ENCODE data around the gene SPATA20. TPM values are rescaled to one million over a fixed set of nuclear protein-coding genes. Genes with fewer than 3 reads are reported as not detected.

SPATA20 gene
- total RNA-seq (2022; extraction: Qiagen RNA extraction; ENCODE audit: low read depth), result 53.1 to 95.8 TPM (median 80.4 TPM) in 5 replicates

DNA sequence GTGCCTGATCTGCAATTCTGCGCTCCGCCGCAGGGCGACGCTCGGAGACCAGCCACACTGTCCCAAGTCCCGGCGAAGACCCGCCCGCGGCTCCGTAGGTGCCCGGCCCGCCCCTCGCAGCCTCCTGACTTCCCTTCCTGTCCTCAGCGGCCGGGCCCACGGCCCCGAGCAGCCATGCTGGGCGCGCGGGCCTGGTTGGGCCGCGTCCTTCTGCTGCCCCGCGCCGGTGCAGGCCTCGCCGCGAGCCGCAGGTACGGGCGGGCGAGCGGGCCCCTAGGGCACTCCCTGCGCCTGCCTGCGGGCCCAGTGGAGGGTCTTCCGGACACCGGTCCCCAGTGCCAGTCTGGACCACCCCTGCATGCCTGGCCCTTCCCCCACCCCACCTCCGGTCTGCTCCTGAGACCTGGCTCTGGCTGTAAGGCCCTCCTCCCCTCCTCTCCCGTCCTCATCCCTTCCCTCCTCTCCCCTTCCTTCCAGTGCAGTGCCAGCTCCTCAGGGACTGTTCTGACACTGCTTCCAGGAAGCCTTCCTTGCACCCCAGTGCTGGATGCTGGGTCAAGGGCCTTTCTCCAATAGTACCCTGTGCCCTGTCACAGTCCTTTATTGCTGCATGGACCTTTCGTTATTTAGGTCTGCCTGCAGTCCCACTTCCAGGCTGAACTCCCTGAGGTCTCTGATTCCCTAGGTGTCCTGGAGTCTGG lies at the start of gene SPATA20:
SPATA20 (plus strand) TSS at position 140 of the 701 bp plus-strand sequence; CDS start at position 175, 35 bp downstream.

DNA sequence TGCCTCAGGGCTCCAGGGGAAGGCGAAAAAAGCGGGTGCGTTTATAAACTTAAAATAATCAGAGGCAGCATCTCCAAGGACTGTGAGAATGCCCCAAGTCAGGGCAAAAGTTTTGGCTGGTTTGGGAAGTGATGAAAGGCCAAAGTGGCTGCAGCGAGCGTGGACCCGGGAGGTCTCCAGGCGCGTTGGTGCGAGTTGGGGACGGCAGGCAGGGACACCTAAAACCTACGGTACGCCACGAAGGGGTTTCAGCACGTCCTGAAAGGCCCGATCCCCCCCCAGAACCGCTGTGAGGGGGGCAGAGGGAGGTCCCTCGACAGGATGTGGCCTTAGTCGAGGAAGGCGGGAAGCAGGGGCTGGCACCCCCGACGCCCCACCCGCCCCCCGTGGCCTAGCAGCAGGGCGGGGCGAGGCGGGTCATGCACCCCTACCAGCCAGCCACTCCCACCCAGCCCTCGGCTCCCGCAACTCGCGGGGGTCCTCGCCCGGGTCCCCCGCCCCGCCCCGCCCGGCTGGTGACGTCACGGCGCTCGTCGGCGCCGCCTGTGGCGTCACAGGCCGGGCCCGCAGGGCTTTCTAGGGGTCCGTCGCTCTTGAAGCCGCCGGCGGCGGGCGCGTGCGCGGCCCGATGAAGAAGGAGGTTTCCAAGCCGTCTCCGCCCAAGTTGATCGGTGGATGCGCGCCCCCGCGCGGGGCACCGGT lies 39.0 kb upstream of the SPATA20 start, which contains the start of gene MYCBPAP:
MYCBPAP (plus strand) TSS at position 569 of the 702 bp plus-strand sequence. CDS start 236 bp downstream, outside the sequence.

GRCh38 chr17:50532452-50533024 lies 14.4 kb upstream of the SPATA20 start, which contains the start of gene EPN3:
EPN3 (plus strand) TSS chr17:50532735; CDS start chr17:50536557, 3,822 bp downstream.

DNA sequence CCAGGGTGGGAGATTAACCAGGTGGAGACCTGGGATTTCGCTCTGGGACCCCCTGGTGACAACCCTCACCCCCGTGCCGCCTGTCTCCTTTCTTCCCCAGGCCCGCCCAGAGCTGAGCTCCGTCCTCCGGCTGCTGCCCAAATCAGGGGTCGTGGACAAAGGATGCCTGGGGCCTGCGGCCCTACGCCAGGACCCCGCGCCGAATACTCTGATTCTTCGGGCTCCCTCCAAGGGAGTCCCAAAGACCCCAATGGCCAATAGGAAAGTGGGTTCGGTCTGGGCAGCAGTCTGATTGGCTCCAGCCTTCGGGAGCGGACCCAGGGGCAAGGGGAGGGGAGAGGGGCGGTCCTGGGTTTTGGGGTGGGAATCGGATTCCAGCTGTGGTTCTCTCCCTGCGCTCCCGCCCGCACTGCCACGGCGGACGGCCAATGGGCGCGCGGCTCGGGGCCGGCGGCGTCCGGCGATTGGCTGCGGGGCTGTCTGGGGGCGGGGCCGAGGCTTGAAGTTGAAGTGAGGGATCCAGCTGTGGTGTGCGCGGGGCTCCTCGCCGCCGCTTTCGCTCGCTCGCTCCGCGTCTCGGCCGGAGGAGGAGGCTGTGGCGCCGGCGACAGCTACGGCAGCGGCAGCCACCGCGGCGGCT lies 13.3 kb downstream of the SPATA20 start, which contains the start of gene CACNA1G:
CACNA1G (plus strand) TSS at position 531 of the 640 bp plus-strand sequence. CDS start 745 bp downstream, outside the sequence.

Other genes with a start within 250 kb of the SPATA20 start
- 14.3 to 25.7 TPM (median 23.4 TPM) in 5 replicates for gene XYLT2, start 201.0 kb upstream of the SPATA20 start, total RNA-seq (2022; extraction: Qiagen RNA extraction; ENCODE audit: low read depth)
- 135 to 161 TPM (median 145 TPM) in 5 replicates for gene MRPL27, start 174.0 kb upstream of the SPATA20 start, total RNA-seq (2022; extraction: Qiagen RNA extraction; ENCODE audit: low read depth)
- gene EME1, start 173.9 kb upstream of the SPATA20 start, total RNA-seq (2022; extraction: Qiagen RNA extraction; ENCODE audit: low read depth), result 14.1 to 17.0 TPM (median 15.3 TPM) in 5 replicates
- 228 to 243 TPM (median 236 TPM) in 5 replicates for gene LRRC59, start 149.7 kb upstream of the SPATA20 start, total RNA-seq (2022; extraction: Qiagen RNA extraction; ENCODE audit: low read depth)
- 11.3 to 16.0 TPM (median 13.0 TPM) in 5 replicates for gene ACSF2, start 121.0 kb upstream of the SPATA20 start, total RNA-seq (2022; extraction: Qiagen RNA extraction; ENCODE audit: low read depth)
- not detected in 5 replicates for gene CHAD, start 78.3 kb upstream of the SPATA20 start, total RNA-seq (2022; extraction: Qiagen RNA extraction; ENCODE audit: low read depth)
- 25.1 to 38.8 TPM (median 35.6 TPM) in 5 replicates for gene RSAD1, start 68.3 kb upstream of the SPATA20 start, total RNA-seq (2022; extraction: Qiagen RNA extraction; ENCODE audit: low read depth)
- gene MYCBPAP, start 38.7 kb upstream of the SPATA20 start, total RNA-seq (2022; extraction: Qiagen RNA extraction; ENCODE audit: low read depth), result 0.08 to 1.1 TPM (median 0.53 TPM) in 5 replicates
- 0.16 to 0.28 TPM (median 0.20 TPM) in 4 of 5 replicates, not detected in the other for gene EPN3, start 14.4 kb upstream of the SPATA20 start, total RNA-seq (2022; extraction: Qiagen RNA extraction; ENCODE audit: low read depth)
- 1.9 to 5.0 TPM (median 4.9 TPM) in 5 replicates for gene CACNA1G, start 13.5 kb downstream of the SPATA20 start, total RNA-seq (2022; extraction: Qiagen RNA extraction; ENCODE audit: low read depth)
- 97.9 to 174 TPM (median 149 TPM) in 5 replicates for gene ABCC3, start 87.7 kb downstream of the SPATA20 start, total RNA-seq (2022; extraction: Qiagen RNA extraction; ENCODE audit: low read depth)
- 41.4 to 53.6 TPM (median 47.0 TPM) in 5 replicates for gene ANKRD40, start 160.7 kb downstream of the SPATA20 start, total RNA-seq (2022; extraction: Qiagen RNA extraction; ENCODE audit: low read depth)
- gene LUC7L3, start 172.4 kb downstream of the SPATA20 start, total RNA-seq (2022; extraction: Qiagen RNA extraction; ENCODE audit: low read depth), result 77.3 to 174 TPM (median 89.9 TPM) in 5 replicates
- not detected in 5 replicates for gene ANKRD40CL, start 220.3 kb downstream of the SPATA20 start, total RNA-seq (2022; extraction: Qiagen RNA extraction; ENCODE audit: low read depth)